GM12878 (cell line): Measurements from ENCODE around the gene ODF2L. TPM values are rescaled to one million over a fixed set of nuclear protein-coding genes. Genes with fewer than 3 reads are reported as not detected.

Source experiments
- HDAC6 ChIP-seq: fragments of 200-600 bp; sonication (generic); IDR thresholded peaks from one replicate; pipeline ENCODE4 v1.8.0; 2017; ENCODE audit warnings: antibody characterized with exemption; ENCODE audit not compliant: unreplicated experiment
- IKZF1 ChIP-seq: fragments of 450-650 bp; conservative IDR thresholded peaks from 2 replicates; pipeline ENCODE4 v1.6.1; 2017; ENCODE audit warnings: antibody characterized with exemption, mild to moderate bottlenecking
- MEF2B ChIP-seq: fragments of 450-650 bp; IDR thresholded peaks from 2 replicates; pipeline ENCODE4 v1.6.1; 2018; ENCODE audit warnings: mild to moderate bottlenecking, moderate library complexity; ENCODE audit not compliant: partially characterized antibody, poor library complexity, severe bottlenecking
- POLR2AphosphoS2 ChIP-seq: IDR thresholded peaks from 2 replicates; pipeline ENCODE4 v1.6.1; 2011; ENCODE audit warnings: low read depth, mild to moderate bottlenecking, low read length, improper control_type of control experiment, moderate library complexity
- POU2F2 ChIP-seq: IDR thresholded peaks from 3 replicates; pipeline ENCODE4 v1.6.1; 2011; ENCODE audit warnings: low read depth, mild to moderate bottlenecking, low read length, borderline replicate concordance
- TBL1XR1 ChIP-seq: IDR thresholded peaks from 2 replicates; pipeline ENCODE4 v1.6.1; 2012; ENCODE audit warnings: low read depth, low read length, improper control_type of control experiment
- polyA plus RNA-seq, 11 experiments: library from polyadenylated mRNA; depleted of rRNA in 4 of 11; unstranded in 6 of 11; stranded (reverse) in 5 of 11; fragments of >200 nt; fragmentation: Nextera tagmentation in 4 of 11; fragmentation: Illumina TruSeq in 1 of 11; extraction: Ambion mirVana in 4 of 11; extraction: Trizol in 1 of 11; gene quantifications; 1 replicate in 1 of 11; 2 replicates in 10 of 11; pipeline versions ENCODE4 v1.2.1 to v1.2.3, GENCODE V29; 2011 to 2016; ENCODE audit warnings: inconsistent platforms in 2 of 11, missing spikeins in 2 of 11, low read depth in 1 of 11
- total RNA-seq, 4 experiments: library from RNA; depleted of rRNA in 3 of 4; stranded (reverse); fragments of >200 nt in 3 of 4; fragmentation: Illumina TruSeq in 1 of 4; extraction: Trizol in 1 of 4; gene quantifications; 2 replicates each; pipeline versions ENCODE4 v1.2.1 to v1.2.3, GENCODE V29; 2013 to 2021
- TF ChIP-seq, protein P1 (sequence below): fragments of 450-650 bp; IDR thresholded peaks from 2 replicates; pipeline ENCODE4 v1.6.1; 2017; ENCODE audit warnings: mild to moderate bottlenecking, moderate library complexity
- TF ChIP-seq, protein P2 (sequence below): fragments of 450-650 bp; formaldehyde crosslinking; IDR thresholded peaks from 2 replicates; pipeline ENCODE4 v1.4.0; 2020; ENCODE audit warnings: mild to moderate bottlenecking, moderate library complexity
- TF ChIP-seq, protein P3 (sequence below): fragments of 450-650 bp; IDR thresholded peaks from 2 replicates; pipeline ENCODE4 v1.6.1; 2017; ENCODE audit warnings: borderline replicate concordance
- TF ChIP-seq, protein P4 (sequence below): IDR thresholded peaks from 2 replicates; pipeline ENCODE4 v1.6.1; 2011; ENCODE audit warnings: mild to moderate bottlenecking, low read depth, low read length, moderate library complexity; ENCODE audit not compliant: insufficient replicate concordance
- TF ChIP-seq, protein P5 (sequence below): fragments of 150-350 bp; IDR thresholded peaks from 2 replicates; pipeline ENCODE4 v1.6.1; 2014; ENCODE audit warnings: mild to moderate bottlenecking, low read depth, low read length
- TF ChIP-seq, protein P6 (sequence below): fragments of 450-650 bp; IDR thresholded peaks from 2 replicates; pipeline ENCODE4 v1.6.1; 2017; ENCODE audit warnings: mild to moderate bottlenecking, moderate library complexity

The ODF2L gene
- total and polyA plus RNA-seq, 10 of the 15 experiments (the other 5 are each of a cell fraction or from before 2014, with no cell fraction given): 10.4 to 29.5 (median 18.5) TPM

DNA sequence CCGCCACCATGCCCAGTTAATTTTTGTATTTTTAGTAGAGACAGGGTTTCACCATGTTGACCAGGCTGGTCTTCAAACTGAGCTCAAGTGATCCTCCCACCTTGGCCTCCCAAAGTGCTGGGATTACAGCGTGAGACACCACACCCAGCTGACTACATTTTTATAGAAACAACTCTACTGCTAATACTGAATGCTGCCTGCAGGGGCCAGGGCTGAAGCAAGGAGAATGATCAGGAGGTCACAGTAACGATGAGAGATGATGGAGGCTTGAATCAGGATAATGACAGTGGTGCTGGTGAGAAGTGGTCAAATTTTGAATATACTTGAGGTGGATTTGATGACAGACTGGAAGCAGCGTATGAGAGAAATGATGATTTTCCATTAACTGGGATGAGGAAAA is 33.3 kb downstream of the ODF2L start (continued):
- TF ChIP-seq, protein P1, sequence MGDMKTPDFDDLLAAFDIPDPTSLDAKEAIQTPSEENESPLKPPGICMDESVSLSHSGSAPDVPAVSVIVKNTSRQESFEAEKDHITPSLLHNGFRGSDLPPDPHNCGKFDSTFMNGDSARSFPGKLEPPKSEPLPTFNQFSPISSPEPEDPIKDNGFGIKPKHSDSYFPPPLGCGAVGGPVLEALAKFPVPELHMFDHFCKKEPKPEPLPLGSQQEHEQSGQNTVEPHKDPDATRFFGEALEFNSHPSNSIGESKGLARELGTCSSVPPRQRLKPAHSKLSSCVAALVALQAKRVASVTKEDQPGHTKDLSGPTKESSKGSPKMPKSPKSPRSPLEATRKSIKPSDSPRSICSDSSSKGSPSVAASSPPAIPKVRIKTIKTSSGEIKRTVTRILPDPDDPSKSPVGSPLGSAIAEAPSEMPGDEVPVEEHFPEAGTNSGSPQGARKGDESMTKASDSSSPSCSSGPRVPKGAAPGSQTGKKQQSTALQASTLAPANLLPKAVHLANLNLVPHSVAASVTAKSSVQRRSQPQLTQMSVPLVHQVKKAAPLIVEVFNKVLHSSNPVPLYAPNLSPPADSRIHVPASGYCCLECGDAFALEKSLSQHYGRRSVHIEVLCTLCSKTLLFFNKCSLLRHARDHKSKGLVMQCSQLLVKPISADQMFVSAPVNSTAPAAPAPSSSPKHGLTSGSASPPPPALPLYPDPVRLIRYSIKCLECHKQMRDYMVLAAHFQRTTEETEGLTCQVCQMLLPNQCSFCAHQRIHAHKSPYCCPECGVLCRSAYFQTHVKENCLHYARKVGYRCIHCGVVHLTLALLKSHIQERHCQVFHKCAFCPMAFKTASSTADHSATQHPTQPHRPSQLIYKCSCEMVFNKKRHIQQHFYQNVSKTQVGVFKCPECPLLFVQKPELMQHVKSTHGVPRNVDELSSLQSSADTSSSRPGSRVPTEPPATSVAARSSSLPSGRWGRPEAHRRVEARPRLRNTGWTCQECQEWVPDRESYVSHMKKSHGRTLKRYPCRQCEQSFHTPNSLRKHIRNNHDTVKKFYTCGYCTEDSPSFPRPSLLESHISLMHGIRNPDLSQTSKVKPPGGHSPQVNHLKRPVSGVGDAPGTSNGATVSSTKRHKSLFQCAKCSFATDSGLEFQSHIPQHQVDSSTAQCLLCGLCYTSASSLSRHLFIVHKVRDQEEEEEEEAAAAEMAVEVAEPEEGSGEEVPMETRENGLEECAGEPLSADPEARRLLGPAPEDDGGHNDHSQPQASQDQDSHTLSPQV: no peak
- TF ChIP-seq, protein P2, sequence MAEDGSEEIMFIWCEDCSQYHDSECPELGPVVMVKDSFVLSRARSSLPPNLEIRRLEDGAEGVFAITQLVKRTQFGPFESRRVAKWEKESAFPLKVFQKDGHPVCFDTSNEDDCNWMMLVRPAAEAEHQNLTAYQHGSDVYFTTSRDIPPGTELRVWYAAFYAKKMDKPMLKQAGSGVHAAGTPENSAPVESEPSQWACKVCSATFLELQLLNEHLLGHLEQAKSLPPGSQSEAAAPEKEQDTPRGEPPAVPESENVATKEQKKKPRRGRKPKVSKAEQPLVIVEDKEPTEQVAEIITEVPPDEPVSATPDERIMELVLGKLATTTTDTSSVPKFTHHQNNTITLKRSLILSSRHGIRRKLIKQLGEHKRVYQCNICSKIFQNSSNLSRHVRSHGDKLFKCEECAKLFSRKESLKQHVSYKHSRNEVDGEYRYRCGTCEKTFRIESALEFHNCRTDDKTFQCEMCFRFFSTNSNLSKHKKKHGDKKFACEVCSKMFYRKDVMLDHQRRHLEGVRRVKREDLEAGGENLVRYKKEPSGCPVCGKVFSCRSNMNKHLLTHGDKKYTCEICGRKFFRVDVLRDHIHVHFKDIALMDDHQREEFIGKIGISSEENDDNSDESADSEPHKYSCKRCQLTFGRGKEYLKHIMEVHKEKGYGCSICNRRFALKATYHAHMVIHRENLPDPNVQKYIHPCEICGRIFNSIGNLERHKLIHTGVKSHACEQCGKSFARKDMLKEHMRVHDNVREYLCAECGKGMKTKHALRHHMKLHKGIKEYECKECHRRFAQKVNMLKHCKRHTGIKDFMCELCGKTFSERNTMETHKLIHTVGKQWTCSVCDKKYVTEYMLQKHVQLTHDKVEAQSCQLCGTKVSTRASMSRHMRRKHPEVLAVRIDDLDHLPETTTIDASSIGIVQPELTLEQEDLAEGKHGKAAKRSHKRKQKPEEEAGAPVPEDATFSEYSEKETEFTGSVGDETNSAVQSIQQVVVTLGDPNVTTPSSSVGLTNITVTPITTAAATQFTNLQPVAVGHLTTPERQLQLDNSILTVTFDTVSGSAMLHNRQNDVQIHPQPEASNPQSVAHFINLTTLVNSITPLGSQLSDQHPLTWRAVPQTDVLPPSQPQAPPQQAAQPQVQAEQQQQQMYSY (CRISPR knock-in tag): no peak
- TF ChIP-seq POU2F2: no peak
- TF ChIP-seq, protein P3, sequence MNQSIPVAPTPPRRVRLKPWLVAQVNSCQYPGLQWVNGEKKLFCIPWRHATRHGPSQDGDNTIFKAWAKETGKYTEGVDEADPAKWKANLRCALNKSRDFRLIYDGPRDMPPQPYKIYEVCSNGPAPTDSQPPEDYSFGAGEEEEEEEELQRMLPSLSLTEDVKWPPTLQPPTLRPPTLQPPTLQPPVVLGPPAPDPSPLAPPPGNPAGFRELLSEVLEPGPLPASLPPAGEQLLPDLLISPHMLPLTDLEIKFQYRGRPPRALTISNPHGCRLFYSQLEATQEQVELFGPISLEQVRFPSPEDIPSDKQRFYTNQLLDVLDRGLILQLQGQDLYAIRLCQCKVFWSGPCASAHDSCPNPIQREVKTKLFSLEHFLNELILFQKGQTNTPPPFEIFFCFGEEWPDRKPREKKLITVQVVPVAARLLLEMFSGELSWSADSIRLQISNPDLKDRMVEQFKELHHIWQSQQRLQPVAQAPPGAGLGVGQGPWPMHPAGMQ: no peak
- no peak for TF ChIP-seq TBL1XR1
- TF ChIP-seq, protein P4, sequence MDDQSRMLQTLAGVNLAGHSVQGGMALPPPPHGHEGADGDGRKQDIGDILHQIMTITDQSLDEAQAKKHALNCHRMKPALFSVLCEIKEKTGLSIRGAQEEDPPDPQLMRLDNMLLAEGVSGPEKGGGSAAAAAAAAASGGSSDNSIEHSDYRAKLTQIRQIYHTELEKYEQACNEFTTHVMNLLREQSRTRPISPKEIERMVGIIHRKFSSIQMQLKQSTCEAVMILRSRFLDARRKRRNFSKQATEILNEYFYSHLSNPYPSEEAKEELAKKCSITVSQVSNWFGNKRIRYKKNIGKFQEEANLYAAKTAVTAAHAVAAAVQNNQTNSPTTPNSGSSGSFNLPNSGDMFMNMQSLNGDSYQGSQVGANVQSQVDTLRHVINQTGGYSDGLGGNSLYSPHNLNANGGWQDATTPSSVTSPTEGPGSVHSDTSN: no peak
- TF ChIP-seq, protein P5, sequence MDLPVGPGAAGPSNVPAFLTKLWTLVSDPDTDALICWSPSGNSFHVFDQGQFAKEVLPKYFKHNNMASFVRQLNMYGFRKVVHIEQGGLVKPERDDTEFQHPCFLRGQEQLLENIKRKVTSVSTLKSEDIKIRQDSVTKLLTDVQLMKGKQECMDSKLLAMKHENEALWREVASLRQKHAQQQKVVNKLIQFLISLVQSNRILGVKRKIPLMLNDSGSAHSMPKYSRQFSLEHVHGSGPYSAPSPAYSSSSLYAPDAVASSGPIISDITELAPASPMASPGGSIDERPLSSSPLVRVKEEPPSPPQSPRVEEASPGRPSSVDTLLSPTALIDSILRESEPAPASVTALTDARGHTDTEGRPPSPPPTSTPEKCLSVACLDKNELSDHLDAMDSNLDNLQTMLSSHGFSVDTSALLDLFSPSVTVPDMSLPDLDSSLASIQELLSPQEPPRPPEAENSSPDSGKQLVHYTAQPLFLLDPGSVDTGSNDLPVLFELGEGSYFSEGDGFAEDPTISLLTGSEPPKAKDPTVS: no peak
- TF ChIP-seq POLR2AphosphoS2: no peak
- TF ChIP-seq, protein P6, sequence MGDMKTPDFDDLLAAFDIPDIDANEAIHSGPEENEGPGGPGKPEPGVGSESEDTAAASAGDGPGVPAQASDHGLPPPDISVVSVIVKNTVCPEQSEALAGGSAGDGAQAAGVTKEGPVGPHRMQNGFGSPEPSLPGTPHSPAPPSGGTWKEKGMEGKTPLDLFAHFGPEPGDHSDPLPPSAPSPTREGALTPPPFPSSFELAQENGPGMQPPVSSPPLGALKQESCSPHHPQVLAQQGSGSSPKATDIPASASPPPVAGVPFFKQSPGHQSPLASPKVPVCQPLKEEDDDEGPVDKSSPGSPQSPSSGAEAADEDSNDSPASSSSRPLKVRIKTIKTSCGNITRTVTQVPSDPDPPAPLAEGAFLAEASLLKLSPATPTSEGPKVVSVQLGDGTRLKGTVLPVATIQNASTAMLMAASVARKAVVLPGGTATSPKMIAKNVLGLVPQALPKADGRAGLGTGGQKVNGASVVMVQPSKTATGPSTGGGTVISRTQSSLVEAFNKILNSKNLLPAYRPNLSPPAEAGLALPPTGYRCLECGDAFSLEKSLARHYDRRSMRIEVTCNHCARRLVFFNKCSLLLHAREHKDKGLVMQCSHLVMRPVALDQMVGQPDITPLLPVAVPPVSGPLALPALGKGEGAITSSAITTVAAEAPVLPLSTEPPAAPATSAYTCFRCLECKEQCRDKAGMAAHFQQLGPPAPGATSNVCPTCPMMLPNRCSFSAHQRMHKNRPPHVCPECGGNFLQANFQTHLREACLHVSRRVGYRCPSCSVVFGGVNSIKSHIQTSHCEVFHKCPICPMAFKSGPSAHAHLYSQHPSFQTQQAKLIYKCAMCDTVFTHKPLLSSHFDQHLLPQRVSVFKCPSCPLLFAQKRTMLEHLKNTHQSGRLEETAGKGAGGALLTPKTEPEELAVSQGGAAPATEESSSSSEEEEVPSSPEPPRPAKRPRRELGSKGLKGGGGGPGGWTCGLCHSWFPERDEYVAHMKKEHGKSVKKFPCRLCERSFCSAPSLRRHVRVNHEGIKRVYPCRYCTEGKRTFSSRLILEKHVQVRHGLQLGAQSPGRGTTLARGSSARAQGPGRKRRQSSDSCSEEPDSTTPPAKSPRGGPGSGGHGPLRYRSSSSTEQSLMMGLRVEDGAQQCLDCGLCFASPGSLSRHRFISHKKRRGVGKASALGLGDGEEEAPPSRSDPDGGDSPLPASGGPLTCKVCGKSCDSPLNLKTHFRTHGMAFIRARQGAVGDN: no peak
- TF ChIP-seq MEF2B: no peak
- no peak for TF ChIP-seq HDAC6
- no peak for TF ChIP-seq IKZF1
